ENCODE results near the gene MLXIP.

- TF ChIP-seq YY1 (IDR thresholded peaks at IDR 0.05; ENCODE audit: borderline replicate concordance in 1 of 3, control insufficient read depth in 1 of 3, extremely low read depth in 1 of 3, insufficient read depth in 3 of 3, insufficient read length in 1 of 3, insufficient replicate concordance in 2 of 3, low read depth in 1 of 3, low read length in 2 of 3) (no peak), TRIM28 (IDR thresholded peaks at IDR 0.05) (no peak), PML (IDR thresholded peaks at IDR 0.05; ENCODE audit: low read length) (no peak)
These were observed 64.3 kb downstream of the MLXIP start for GRCh38 chr12:122142857-122143256.

All from K562 (cell line).